NCI-H2196 (cell line): ENCODE results near the gene EPO.

Experiments
- DNase-seq: peaks from one replicate; lab custom pipeline; 2025; ENCODE audit not compliant: unreplicated experiment; lab: John Stamatoyannopoulos, UW

Gene EPO

DNA sequence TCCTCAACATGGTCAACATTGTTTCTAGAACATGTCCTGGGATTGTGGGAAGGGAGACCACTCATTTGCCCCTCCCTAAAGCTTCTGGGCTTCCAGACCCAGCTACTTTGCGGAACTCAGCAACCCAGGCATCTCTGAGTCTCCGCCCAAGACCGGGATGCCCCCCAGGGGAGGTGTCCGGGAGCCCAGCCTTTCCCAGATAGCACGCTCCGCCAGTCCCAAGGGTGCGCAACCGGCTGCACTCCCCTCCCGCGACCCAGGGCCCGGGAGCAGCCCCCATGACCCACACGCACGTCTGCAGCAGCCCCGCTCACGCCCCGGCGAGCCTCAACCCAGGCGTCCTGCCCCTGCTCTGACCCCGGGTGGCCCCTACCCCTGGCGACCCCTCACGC lies at the start of gene EPO:
EPO (plus strand) TSS at position 190 of the 392 bp plus-strand sequence. CDS start 513 bp downstream, outside the sequence.
- DNase-seq: no peak

DNA sequence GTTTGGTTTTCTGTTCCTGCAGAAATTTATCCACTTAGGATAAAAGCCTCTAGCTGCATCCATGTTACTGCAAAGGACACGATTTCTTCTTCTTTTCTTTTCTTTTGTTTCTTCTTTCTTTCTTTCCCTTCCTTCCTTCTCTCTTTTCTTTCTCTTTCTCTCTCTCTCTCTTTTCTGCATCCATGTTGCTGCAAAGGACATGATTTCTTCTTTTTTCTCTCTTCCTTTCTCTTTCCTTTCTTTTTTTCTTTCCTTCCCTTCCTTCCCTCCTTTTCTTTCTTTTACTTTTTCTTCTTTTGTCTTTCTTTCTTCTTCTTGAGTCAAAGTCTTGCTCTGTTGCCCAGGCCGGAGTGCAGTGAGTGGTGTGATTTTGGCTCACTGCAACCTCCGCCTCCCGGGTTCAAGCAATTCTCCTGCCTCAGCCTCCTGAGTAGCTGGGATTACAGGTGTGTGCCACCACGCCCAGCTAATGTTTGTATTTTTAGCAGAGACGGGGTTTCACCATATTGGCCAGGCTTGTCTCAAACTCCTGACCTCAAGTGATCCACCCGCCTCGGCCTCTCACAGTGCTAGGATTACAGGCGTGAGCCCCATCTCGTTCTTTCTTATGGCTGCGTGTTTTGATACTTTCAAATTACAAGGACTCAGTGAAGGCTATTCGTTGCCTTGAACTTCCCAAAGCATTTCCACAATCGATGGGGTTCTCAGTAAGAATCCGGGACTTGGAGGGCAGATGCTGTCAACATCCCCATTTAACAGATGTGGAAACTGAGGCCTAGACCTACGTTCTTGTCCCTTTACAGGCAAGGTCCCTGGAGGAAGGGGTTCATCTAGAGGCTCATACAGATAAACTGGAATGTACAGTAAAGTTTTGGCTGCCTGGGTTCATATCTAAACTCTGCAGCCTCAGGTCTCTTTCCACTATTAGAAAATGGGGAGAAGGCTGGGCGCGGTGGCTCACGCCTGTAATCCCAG lies 48.6 kb upstream of the EPO start:
- DNase-seq: no peak

DNA sequence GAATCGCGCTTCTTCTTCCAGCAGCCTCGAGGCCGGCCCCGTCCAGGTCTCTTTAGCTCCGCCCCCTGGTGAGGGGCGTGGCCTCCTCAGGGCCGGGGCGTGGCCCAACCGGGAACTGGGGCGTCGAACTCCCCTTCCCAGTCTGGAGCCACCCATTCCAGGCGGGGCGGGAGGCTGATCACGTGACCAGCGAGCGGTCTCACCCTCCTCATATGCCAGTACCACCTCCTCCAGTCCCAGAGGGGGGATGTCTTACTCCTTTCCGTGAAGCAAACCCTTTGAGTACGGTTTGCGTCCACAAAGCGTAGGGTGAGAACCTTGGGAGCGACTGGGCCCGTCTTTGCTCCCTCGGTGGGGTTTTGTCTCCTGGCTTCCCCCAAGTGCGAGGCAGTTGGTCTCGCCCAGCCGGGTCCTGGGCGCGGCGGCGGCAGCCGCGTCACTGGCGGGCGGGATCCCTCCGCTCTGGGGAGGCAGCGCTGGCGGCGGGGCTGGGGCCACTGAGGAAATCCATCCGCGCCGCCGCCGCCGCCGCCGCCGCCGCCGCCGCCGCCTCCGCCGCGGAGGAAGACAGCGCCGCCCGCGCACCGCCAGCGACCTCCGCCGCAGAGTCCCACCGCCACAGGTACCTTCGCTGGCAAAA lies 46.8 kb upstream of the EPO start, which contains the start of gene GNB2:
GNB2 (plus strand) TSS at position 439 of the 640 bp plus-strand sequence. CDS start 2,526 bp downstream, outside the sequence.
- DNase-seq: peak; percentile 99

DNA sequence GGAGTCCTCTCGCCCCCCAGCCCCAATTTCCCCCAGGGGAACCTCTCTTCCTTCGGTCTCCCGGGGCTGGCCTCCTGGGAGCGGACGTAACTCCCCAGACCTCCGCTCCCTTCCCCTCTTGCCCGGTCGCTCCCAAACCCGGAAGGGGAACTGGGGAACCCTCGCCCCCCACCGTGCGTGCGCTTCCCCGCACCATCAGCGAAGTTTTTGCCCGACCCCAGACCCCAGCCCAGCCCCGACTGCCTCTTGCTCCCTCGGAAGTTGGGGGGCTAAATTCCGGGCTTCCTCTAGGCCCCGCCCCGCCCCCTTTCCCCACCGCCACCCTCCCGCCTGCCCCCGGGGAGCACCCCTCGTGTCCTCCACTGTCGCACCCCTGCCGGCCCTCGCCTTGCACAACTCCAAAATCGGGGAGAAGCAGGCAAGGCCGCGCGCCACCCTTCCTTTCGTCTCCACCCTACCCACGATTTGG lies 46.3 kb upstream of the EPO start:
- no peak for DNase-seq

DNA sequence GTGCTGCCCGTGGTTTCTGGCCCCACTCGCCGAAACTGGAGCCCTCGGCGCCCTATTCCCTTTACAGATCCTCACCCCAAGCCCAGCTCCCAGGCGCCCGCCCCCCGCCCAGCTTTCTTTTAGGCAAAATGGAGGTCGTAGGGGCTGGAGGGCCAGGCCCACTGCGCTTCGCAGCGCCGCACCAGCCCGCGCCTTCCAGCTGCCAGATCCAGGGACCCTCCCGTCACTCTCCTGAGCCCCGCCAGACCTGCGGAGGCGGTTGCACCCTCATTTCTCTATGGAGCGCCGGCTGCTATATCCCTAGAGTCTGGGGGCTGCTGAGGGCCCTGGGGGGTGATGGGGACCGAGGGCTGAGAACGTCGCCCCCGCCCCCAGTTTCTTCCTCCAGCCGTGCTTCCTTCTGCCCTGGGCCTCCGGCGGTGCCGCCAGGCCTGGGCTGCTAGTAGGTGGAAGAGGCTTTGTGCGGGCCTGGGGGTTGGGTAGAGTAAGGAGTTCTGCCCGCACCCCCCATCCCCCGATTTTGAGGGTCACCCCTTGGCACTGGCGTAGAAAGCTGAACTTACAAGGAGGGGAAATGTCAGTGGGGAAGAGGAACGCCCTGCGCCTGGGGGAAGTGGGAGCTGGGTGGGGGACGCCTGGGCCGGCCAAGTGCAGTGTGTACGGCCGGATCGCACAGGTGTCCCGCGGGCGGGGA lies 45.7 kb upstream of the EPO start:
- DNase-seq: no peak

DNA sequence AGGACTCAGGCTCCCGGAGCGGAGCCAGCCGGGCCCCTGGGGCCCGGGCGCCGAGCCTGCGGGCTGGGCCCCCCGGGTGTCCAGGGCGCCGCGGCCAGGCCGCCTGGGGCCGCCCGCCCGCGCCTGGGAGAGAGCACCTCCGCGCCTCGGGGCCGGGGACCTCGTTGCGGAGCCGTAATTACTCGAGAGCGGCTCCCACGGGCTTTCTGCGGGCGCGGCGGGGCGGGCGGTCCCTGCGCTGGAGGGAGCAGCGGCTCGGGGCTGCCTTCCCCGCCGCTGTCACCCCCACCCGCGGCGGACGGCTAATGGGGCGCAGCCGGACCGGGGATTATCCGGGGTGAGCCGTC lies 45.2 kb upstream of the EPO start:
- DNase-seq: no peak

DNA sequence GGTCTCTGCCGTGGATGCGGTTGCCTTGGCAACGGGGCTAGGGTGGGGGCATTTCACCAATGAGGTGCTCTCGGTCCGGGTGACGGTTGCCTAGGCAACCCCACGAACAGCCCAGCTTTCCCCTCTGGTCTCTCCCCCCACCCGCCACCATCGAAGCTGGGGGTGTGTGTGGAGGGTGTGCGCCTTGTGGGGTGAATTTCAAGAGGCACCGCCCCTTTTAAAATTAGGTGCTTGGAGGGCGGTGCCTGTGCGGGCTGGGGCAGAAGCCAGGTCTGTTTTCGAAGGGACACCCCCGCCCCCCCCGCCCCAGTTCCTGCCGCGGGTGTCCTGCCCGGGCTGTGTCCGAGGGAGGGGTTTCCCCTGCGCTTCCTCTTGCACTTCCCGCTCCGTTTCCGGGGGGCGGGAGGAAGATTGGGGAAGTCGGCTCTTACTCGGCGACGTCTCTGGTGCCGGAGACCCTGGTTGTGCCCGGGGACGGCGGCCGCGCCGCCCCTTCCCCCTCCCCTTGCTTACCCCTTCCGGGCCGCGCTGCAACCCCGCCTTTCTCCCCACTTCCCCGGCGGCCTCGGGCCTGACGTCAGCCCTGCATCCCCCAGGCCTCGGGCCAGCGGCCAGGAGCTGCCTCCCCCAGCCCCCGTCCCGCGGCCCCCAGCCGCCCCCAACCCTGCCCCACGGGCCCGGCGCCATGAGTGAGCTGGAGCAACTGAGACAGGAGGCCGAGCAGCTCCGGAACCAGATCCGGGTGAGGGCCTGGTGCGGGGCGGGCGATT lies 44.5 kb upstream of the EPO start:
- DNase-seq: peak; percentile 58

DNA sequence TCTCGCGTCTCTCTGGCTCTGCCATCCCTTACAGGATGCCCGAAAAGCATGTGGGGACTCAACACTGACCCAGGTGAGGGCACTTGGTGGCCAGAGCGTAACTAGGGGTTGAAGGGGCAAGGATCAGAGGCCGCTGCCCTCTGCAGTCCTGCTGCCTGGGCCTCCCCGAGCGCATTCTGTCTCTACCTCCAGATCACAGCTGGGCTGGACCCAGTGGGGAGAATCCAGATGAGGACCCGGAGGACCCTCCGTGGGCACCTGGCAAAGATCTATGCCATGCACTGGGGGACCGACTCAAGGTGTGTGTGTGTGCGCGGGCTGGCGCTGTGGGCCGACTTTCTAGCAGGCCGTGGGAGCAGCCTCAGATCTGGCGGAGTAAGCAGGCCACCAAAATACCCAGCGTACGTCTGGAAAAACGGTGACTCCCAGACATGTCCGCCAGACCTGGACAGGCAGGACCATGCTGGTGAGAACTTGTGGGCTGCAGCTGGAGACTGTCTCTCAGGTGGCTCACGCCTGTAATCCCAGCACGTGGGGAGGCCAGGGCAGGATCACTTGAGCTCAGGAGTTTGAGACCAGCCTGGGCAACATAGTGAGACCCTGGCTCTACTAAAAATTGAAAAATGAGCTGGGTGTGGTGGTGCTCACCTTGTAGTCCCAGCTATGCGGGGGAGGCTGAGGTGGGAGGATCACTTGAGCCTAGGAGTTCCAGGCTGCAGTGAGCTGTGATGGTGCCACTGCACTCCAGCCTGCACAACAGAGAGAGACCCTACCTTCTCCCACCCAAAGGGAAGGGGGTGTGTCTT lies 43.6 kb upstream of the EPO start:
- DNase-seq: no peak

DNA sequence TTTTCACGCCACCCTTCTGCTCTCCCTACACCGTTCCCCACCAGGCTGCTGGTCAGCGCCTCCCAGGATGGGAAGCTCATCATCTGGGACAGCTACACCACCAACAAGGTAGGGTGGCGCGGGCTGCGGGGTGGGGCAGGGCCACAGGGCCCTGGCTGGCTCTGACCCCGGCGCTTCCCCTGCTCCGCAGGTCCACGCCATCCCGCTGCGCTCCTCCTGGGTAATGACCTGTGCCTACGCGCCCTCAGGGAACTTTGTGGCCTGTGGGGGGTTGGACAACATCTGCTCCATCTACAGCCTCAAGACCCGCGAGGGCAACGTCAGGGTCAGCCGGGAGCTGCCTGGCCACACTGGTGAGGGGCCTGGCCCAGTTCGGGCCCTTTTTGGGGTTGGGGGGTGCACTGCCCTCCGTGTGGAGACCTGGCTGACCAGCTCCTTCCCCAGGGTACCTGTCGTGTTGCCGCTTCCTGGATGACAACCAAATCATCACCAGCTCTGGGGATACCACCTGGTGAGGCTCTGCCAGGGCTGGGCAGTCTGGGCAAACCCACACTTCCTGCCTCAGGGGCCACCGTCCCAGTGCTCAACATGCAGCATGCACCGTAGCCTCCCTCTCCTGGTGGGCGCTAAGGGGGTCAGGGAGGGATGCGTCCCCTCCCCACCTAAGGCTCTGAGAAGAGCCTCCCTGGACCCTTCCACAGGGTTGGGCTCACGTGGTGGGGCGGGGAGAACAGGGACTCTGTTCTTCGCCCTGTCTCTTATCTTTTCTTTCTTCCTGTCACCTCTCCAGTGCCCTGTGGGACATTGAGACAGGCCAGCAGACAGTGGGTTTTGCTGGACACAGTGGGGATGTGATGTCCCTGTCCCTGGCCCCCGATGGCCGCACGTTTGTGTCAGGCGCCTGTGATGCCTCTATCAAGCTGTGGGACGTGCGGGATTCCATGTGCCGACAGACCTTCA lies 42.7 kb upstream of the EPO start:
- no peak for DNase-seq

DNA sequence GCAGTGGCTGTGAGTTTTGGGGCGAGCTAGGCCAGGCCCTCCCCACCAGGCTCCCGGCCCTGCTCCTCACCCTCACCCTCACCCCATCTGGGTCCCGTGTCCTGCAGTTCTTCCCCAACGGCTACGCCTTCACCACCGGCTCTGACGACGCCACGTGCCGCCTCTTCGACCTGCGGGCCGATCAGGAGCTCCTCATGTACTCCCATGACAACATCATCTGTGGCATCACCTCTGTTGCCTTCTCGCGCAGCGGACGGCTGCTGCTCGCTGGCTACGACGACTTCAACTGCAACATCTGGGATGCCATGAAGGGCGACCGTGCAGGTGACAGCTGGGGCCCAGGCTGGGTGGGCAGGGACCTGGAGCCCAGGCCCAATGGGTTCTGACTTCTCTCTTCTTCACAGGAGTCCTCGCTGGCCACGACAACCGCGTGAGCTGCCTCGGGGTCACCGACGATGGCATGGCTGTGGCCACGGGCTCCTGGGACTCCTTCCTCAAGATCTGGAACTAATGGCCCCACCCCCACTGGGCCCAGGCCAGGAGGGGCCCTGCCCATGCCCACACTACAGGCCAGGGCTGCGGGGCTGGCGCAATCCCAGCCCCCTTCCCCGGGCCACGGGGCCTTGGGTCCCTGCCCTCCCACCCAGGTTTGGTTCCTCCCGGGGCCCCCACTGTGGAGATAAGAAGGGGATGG lies 41.8 kb upstream of the EPO start:
- DNase-seq: no peak

DNA sequence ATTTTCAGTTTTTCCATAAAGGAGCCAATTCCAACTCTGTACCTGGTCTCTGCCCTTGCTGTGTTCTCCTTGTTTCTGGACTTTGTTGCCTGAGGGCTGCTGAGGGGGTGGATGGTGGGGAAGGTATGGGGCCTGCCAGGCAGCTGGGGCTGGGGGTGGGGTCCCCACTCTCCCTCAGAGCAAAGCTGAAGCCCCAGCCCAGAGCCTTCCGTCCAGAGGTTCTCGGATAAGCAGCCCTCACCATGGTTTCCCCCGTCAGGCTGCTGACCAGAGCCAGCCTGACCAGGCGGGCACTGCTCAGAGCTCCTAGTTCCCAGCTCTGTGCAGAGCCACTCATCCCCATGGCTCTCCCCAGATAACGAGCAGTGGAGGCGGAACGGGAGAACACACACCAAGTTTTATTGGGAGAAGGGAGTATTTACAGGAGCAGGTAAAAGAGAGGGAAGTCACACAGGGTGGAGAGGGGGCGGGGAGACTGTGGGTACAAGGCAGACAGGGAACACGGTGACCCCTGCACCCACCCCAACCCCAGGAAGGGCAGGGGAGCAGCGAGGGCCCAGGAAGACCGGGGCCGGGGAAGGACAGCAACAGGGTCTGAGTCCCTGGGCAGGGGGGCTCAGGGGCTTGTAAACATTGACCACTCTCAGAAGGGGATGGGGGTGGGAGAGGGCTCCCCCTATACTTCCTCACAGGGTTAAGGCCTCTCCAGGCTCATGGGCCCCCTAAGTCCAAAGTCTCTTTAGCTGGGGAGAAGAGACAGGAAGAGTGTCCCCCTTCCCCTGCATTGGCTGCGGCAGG lies 40.9 kb upstream of the EPO start:
- no peak for DNase-seq

DNA sequence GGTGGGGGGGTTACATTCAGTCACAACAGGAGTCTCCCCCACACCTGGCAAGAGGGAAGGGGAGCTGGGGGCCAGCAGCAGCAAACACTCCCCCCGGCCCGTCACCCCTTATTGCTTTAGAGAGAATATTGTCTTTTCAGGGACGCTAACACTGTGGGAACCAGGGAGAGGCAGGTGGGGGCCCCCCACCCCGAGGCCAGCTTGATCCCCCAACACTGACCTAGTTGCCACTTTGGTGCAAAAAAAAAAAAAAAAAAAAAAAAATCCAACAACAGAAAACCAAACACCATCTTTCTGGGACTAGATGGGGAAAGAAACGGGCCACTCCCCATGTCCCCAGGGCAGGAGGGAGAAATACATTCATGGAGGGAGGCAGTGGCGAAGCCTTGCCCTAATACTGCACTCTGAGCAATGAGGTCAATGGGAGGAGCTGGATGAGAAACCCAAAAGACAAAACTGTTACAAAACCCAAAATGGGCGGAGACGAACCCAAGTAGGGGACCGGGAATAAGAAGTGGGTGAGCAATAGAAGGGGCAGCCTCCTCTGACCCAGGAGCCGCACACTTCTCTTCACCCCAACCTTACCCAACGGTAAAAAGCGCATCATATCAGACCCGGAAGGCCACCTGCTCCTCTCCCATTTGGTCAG lies 40.2 kb upstream of the EPO start:
- DNase-seq: no peak

DNA sequence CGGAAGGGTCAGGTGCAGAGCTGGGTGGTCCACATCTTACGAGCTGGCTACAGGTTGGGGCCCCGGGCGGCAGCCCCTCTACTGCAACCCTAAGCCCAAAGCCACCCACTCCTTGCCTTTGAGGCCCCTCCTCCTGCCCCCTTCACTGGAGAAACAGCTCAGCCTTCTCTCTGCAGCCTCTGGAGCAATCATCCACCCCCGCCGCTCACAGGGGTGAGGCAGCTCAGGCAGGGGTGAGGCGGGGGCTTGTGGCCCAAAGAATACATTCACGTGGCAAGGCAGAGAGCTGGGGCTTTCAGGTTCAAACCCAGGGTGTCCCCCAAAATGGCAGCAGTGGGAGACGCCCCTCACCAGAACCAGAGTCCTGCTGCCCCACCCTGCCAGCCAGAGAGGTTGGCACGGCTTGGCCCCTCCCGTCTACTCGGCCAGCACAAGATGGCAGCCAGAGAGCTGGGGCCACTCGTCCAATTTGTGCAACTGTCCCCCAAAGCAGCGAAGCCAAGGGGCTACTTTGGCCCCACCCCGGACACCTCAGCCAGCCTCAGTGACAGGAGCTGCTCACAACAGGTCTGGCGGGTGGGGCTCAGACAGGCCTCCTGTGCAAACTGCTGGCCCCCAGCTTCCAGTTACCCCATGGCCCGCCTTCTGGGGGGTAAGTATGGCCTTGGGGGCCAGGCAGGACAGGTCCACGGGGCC lies 39.5 kb upstream of the EPO start:
- DNase-seq: no peak

DNA sequence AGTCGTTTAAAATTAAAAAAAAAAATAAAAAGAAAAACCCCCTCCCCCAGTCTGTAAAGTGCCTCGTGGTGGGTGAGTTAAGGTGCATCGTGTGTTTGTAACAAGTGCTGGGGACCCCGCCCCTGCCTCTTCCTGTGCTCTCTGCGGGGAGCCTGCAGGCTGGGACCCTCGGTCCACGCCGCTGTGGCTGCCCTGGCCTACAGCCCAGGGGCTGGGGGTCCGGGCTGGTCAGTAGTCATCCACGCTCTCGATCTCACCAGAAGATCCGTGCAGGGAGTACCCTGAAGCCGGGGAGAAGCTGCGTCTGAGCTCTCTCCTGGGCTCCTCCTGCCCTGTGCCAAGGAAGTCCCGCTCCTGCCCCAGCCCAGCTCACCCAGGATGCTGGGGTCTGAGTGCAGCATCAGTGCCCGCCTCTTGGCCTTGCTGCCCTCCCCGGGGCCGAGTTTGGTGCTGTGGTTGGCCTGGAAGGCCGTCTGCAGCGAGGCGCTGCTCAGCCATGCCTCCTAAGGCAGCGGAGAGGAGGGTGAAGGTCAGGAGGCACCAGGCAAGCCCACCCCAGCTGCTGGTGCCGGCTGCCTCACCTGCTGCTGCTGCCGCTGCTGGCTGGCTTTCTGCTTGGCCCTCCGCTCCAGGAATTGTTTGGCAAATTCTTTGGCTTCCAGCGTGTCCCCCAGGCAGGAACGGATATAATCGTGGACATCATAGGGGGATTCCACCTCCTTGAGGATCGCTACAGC lies 38.6 kb upstream of the EPO start:
- DNase-seq: no peak

DNA sequence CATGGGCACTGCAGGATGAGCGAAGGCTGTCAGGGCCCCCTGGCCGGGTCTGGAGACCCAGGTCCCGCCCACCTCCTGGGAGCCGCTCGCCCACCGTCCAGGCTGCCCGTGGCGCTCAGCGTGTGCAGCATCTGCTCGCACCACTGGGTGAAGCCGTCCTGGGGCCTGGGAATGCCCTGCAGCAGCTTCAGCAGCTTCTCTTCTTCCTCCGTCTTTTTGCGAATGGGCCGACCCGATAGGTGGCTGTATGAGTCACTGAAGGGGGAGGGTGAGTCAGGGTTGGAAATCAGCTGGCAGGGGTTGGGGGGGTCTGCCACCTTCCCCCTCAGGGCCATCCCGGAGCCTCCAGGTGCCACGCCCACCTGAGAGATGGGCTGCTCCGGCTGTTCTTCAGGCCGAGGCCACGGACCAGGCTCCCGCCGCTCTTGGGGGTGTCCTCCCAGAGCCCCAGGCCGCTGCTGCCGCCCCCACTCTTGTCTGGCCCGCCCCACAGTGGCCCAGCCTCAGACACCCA lies 38.0 kb upstream of the EPO start:
- DNase-seq: no peak
